Lower leg skin (tissue), 3 donors: Measurements from ENCODE around the gene KNOP1.

Experiments
- CTCF ChIP-seq, 3 donors: fragments of 450-650 bp; IDR thresholded peaks; one replicate each; pipeline ENCODE4 v1.5.1; 2016; ENCODE audit warnings: antibody characterized with exemption in 3 of 3, mild to moderate bottlenecking in 3 of 3, moderate library complexity in 2 of 3
- POLR2A ChIP-seq, 2 donors: fragments of 450-650 bp; IDR thresholded peaks; one replicate each; pipeline ENCODE4 v1.6.1; 2016 to 2017; ENCODE audit warnings: antibody characterized with exemption in 2 of 2, mild to moderate bottlenecking in 1 of 2, moderate library complexity in 1 of 2

GRCh38 chr16:19735074-19735867 lies 17.2 kb upstream of the KNOP1 start:
- TF ChIP-seq POLR2A (IDR thresholded peaks at IDR 0.05) (no peak), CTCF (IDR thresholded peaks at IDR 0.05) (no peak)
